H9 (cell line): Measurements from ENCODE around the gene ZNF26. TPM values are rescaled to one million over a fixed set of nuclear protein-coding genes. Genes with fewer than 3 reads are reported as not detected.

Experiments used
- DNase-seq: peaks from one replicate; pipeline ENCODE4 v3.0.0-alpha.2; 2017
- H2AFZ ChIP-seq: one replicate; pipeline ENCODE4 v1.6.1; 2013; ENCODE audit warnings: mild to moderate bottlenecking, low read length, control low read depth, moderate library complexity
- H2AK5ac ChIP-seq: 2 replicates; pipeline ENCODE4 v1.6.1; 2013; ENCODE audit warnings: low read length, control low read depth, mixed read lengths; ENCODE audit not compliant: insufficient read length
- H2BK120ac ChIP-seq: one replicate; pipeline ENCODE4 v1.6.1; 2013; ENCODE audit warnings: low read depth, mild to moderate bottlenecking, low read length, control low read depth, inconsistent platforms; ENCODE audit not compliant: poor library complexity, severe bottlenecking
- H2BK12ac ChIP-seq: 2 replicates; pipeline ENCODE4 v1.6.1; 2013; ENCODE audit warnings: low read length, control low read depth, mixed read lengths, low read depth; ENCODE audit not compliant: insufficient read length
- H2BK15ac ChIP-seq: 2 replicates; pipeline ENCODE4 v1.6.1; 2013; ENCODE audit warnings: low read depth, low read length, control low read depth
- H2BK20ac ChIP-seq: one replicate; pipeline ENCODE4 v1.6.1; 2013; ENCODE audit warnings: low read depth, mild to moderate bottlenecking, low read length, control low read depth, inconsistent platforms; ENCODE audit not compliant: poor library complexity, severe bottlenecking
- H2BK5ac ChIP-seq: 2 replicates; pipeline ENCODE4 v1.6.1; 2013; ENCODE audit warnings: low read length, control low read depth, mixed read lengths; ENCODE audit not compliant: insufficient read length
- H3K14ac ChIP-seq: 2 replicates; pipeline ENCODE4 v1.6.1; 2013; ENCODE audit warnings: low read length, control low read depth; ENCODE audit not compliant: insufficient read depth
- H3K18ac ChIP-seq: 2 replicates; pipeline ENCODE4 v1.6.1; 2013; ENCODE audit warnings: low read depth, mild to moderate bottlenecking, mixed read lengths, low read length, control low read depth; ENCODE audit not compliant: insufficient read length
- H3K23ac ChIP-seq: 2 replicates; pipeline ENCODE4 v1.6.1; 2013; ENCODE audit warnings: low read length, control low read depth, mixed read lengths, low read depth; ENCODE audit not compliant: insufficient read length
- H3K23me2 ChIP-seq: 2 replicates; pipeline ENCODE4 v1.6.1; 2013; ENCODE audit warnings: low read depth, mild to moderate bottlenecking, mixed read lengths, low read length, control low read depth; ENCODE audit not compliant: insufficient read length, poor library complexity, severe bottlenecking
- H3K27ac ChIP-seq: 2 replicates; pipeline ENCODE4 v1.5.1; 2013; ENCODE audit warnings: low read length, control low read depth, mixed read lengths, low read depth; ENCODE audit not compliant: insufficient read length
- H3K27me3 ChIP-seq: 2 replicates; pipeline ENCODE4 v1.6.1; 2013; ENCODE audit warnings: low read length, control low read depth, inconsistent platforms; ENCODE audit not compliant: insufficient read depth
- H3K4ac ChIP-seq: 2 replicates; pipeline ENCODE4 v1.6.1; 2013; ENCODE audit warnings: low read depth, mild to moderate bottlenecking, control low read depth, inconsistent platforms, low read length, moderate library complexity
- H3K4me1 ChIP-seq: 2 replicates; pipeline ENCODE4 v1.6.1; 2013; ENCODE audit warnings: low read length, control low read depth, inconsistent platforms; ENCODE audit not compliant: insufficient read depth
- H3K4me2 ChIP-seq: 2 replicates; pipeline ENCODE4 v1.6.1; 2013; ENCODE audit warnings: low read length, control low read depth, mixed read lengths; ENCODE audit not compliant: insufficient read length, insufficient read depth
- H3K56ac ChIP-seq: 2 replicates; pipeline ENCODE4 v1.6.1; 2013; ENCODE audit warnings: low read depth, mild to moderate bottlenecking, mixed read lengths, low read length, control low read depth; ENCODE audit not compliant: insufficient read length
- H3K79me1 ChIP-seq: 2 replicates; pipeline ENCODE4 v1.6.1; 2013; ENCODE audit warnings: low read depth, mild to moderate bottlenecking, moderate library complexity, low read length, control low read depth, inconsistent platforms; ENCODE audit not compliant: insufficient read depth, poor library complexity, severe bottlenecking
- H3K79me2 ChIP-seq: 2 replicates; pipeline ENCODE4 v1.6.1; 2013; ENCODE audit warnings: low read length, control low read depth, inconsistent platforms; ENCODE audit not compliant: insufficient read depth
- H3K9ac ChIP-seq: 2 replicates; pipeline ENCODE4 v1.6.1; 2013; ENCODE audit warnings: low read length, control low read depth, mixed read lengths; ENCODE audit not compliant: insufficient read length; ENCODE audit errors: extremely low read depth
- H3K9me3 ChIP-seq: one replicate; pipeline ENCODE4 v1.6.1; 2013; ENCODE audit warnings: low read depth, low read length, inconsistent platforms; ENCODE audit not compliant: control insufficient read depth
- H3T11ph ChIP-seq: one replicate; pipeline ENCODE4 v1.6.1; 2013; ENCODE audit warnings: mild to moderate bottlenecking, low read length, control low read depth, inconsistent platforms
- H4K20me1 ChIP-seq: one replicate; pipeline ENCODE4 v1.6.1; 2013; ENCODE audit not compliant: control insufficient read depth, insufficient read length, insufficient read depth
- H4K5ac ChIP-seq: 2 replicates; pipeline ENCODE4 v1.6.1; 2013; ENCODE audit warnings: low read depth, mild to moderate bottlenecking, mixed read lengths, low read length, control low read depth; ENCODE audit not compliant: insufficient read length
- H4K8ac ChIP-seq: replicated peaks from 2 replicates; pipeline ENCODE4 v1.6.1; 2013; ENCODE audit warnings: low read length, control low read depth, mixed read lengths, low read depth; ENCODE audit not compliant: insufficient read length
- H4K91ac ChIP-seq: 2 replicates; pipeline ENCODE4 v1.6.1; 2013; ENCODE audit warnings: low read depth, mild to moderate bottlenecking, moderate library complexity, mixed read lengths, low read length, control low read depth; ENCODE audit not compliant: insufficient read length
- H3K27ac Mint-ChIP-seq, 3 experiments: 2 replicates in 2 of 3; 3 replicates in 1 of 3; pipeline ENCODE4 v1.8.0; 2020 to 2021; ENCODE audit warnings: mixed read lengths in 3 of 3, mild to moderate bottlenecking in 1 of 3, moderate library complexity in 1 of 3
- H3K27me3 Mint-ChIP-seq: 2 replicates; pipeline ENCODE4 v1.8.0; 2021; ENCODE audit warnings: low read depth, mild to moderate bottlenecking, moderate library complexity, mixed read lengths
- H3K36me3 Mint-ChIP-seq, 3 experiments: 2 replicates in 2 of 3; 3 replicates in 1 of 3; pipeline ENCODE4 v1.8.0; 2020 to 2021; ENCODE audit warnings: low read depth in 3 of 3, mixed read lengths in 3 of 3; ENCODE audit not compliant: insufficient read depth in 1 of 3
- H3K4me1 Mint-ChIP-seq, 2 experiments: 2 replicates each; pipeline ENCODE4 v1.8.0; 2020; ENCODE audit warnings: mixed read lengths in 2 of 2
- H3K4me3 Mint-ChIP-seq, 2 experiments: 2 replicates in 1 of 2; 3 replicates in 1 of 2; pipeline ENCODE4 v1.8.0; 2020 to 2021; ENCODE audit warnings: mild to moderate bottlenecking in 2 of 2, mixed read lengths in 2 of 2, moderate library complexity in 1 of 2
- H3K9me3 Mint-ChIP-seq, 2 experiments: 2 replicates in 1 of 2; 3 replicates in 1 of 2; pipeline ENCODE4 v1.8.0; 2020; ENCODE audit warnings: mild to moderate bottlenecking in 2 of 2, mixed read lengths in 2 of 2, moderate library complexity in 1 of 2
- WGBS: extraction: QIAGEN DNeasy Blood & Tissue Kit; methylation state at CpG from one replicate; pipeline ENCODE4 v1.1.7; 2013; ENCODE audit warnings: missing lambda C conversion rate, low lambda C conversion rate, mixed read lengths; ENCODE audit not compliant: insufficient read length; ENCODE audit errors: extremely low coverage; 5-methylcytosine and 5-hydroxymethylcytosine counted together
- total RNA-seq: library from RNA; stranded (reverse); gene quantifications from 2 replicates; pipeline ENCODE4 v1.2.1, GENCODE V29; 2021
- TF ChIP-seq, protein P1 (sequence below): fragments of 200-600 bp; sonication (generic); conservative IDR thresholded peaks from 3 replicates; pipeline ENCODE4 v1.8.0; 2021; ENCODE audit warnings: antibody characterized with exemption, mild to moderate bottlenecking

ZNF26 gene
- total RNA-seq, 1 experiment from 2014 or later, result 13.2 TPM

- no peaks in the 10 kb centered on the region; the same call in 1 of the 2 replicates for H3K27me3 Mint-ChIP-seq
- H3K9me3 Mint-ChIP-seq, result peaks cover 80 to 90% of the 10 kb centered on the region in 2 experiments
- H2BK20ac ChIP-seq, result no peak overlapping the region
- TF ChIP-seq, protein P1, sequence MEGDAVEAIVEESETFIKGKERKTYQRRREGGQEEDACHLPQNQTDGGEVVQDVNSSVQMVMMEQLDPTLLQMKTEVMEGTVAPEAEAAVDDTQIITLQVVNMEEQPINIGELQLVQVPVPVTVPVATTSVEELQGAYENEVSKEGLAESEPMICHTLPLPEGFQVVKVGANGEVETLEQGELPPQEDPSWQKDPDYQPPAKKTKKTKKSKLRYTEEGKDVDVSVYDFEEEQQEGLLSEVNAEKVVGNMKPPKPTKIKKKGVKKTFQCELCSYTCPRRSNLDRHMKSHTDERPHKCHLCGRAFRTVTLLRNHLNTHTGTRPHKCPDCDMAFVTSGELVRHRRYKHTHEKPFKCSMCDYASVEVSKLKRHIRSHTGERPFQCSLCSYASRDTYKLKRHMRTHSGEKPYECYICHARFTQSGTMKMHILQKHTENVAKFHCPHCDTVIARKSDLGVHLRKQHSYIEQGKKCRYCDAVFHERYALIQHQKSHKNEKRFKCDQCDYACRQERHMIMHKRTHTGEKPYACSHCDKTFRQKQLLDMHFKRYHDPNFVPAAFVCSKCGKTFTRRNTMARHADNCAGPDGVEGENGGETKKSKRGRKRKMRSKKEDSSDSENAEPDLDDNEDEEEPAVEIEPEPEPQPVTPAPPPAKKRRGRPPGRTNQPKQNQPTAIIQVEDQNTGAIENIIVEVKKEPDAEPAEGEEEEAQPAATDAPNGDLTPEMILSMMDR, result no peak
- H4K20me1 ChIP-seq, result no peaks in the 10 kb centered on the region
- no peak overlapping the region for H3K4ac ChIP-seq
- H3K14ac ChIP-seq, result no peak overlapping the region
- no peak for DNase-seq
- H3K79me2 ChIP-seq, result no peaks in the 10 kb centered on the region
- no peaks in the 10 kb centered on the region for H3K4me1 Mint-ChIP-seq
- no peak overlapping the region for H2AK5ac ChIP-seq
- no peak overlapping the region for H3K27ac ChIP-seq
- no peak overlapping the region for H3K9ac ChIP-seq
- H2BK15ac ChIP-seq, result no peak overlapping the region
- no peak overlapping the region for H3T11ph ChIP-seq
- H3K56ac ChIP-seq, result no peak overlapping the region
- no peak overlapping the region for H3K23ac ChIP-seq
- H3K4me3 Mint-ChIP-seq, result no peak overlapping the region
- no peak overlapping the region for H3K27ac Mint-ChIP-seq
- H2BK5ac ChIP-seq, result no peak overlapping the region
- H3K18ac ChIP-seq, result no peak overlapping the region
- no peak overlapping the region for H2BK120ac ChIP-seq
- no peak overlapping the region for H2BK12ac ChIP-seq
- H2AFZ ChIP-seq, result no peak overlapping the region
- H3K9me3 ChIP-seq, result peaks cover 80% of the 10 kb centered on the region
- H4K8ac ChIP-seq, result no peak overlapping the region
- no peaks in the 10 kb centered on the region for H3K23me2 ChIP-seq
- H3K36me3 Mint-ChIP-seq, result peaks cover 83 to 95% (median 90%) of the 10 kb centered on the region in 3 experiments
- H3K27me3 ChIP-seq, result no peaks in the 10 kb centered on the region
- WGBS, result no CpG with 5 or more reads among the region's 6 CpGs
- H3K4me2 ChIP-seq, result no peak overlapping the region
- H4K91ac ChIP-seq, result no peak overlapping the region
- no peaks in the 10 kb centered on the region for H3K4me1 ChIP-seq
- H4K5ac ChIP-seq, result no peak overlapping the region
- H3K79me1 ChIP-seq, result no peaks in the 10 kb centered on the region
Measured at GRCh38 chr12:133010657-133011297, 24.6 kb downstream of the ZNF26 start.
